ENCODE measurements around the gene ARPP21. TPM values are rescaled to one million over a fixed set of nuclear protein-coding genes. Genes with fewer than 3 reads are reported as not detected.

The ARPP21 gene
- polyA plus RNA-seq, 1 donor from 2014 or later = 12.8 TPM

DNA sequence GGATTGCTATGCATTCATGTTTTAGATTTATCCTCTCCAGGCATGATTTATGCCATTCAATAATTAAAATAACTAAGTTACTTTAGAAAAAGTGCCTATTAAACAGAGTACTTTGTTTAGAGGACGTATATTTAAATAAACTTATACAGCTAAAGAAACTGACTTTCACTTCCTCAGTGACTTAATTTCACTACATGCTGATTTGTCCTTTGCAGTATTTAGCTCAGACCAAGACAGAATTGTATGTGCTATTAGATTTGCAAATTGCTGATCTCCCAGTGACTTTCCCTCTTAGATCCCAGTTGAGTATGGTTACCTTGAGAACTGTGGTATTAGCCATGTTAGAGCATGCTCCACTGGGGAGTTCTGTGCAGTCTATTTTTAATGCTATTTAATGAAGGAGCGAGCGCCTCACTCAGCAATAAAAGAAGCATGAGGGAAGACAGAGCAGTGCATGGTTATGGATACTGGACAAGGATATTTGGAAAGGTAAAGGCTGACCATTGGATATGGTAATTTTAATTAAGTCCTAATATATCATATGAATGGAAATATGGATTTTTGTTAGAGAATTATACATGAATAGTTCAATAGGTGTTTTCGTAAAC lies 2.7 kb downstream of the ARPP21 start:
- Histone ChIP-seq H3K27me3 (ENCODE audit: insufficient read depth, low read depth, low read length) (peaks cover 11% of the 10 kb centered on the region), H2AFZ (ENCODE audit: low read depth, low read length) (peak overlapping the region; percentile 18), H3K4me2 (ENCODE audit: low read length) (peak overlapping the region; percentile 54), H3K36me3 (ENCODE audit: insufficient read depth, low read length) (no peaks in the 10 kb centered on the region), H3K27ac (ENCODE audit: low read length) (peak overlapping the region; percentile 52), H3F3A (ENCODE audit: insufficient read depth, low read length, poor library complexity, severe bottlenecking) (no peaks in the 10 kb centered on the region), H3K4me3 (ENCODE audit: low read length) (peak overlapping the region; percentile 72), H3K9me2 (ENCODE audit: insufficient read depth, low read length) (no peaks in the 10 kb centered on the region), H3K79me2 (replicated peaks; ENCODE audit: insufficient read depth, low read length) (peaks cover 31% of the 10 kb centered on the region), H3K9ac (ENCODE audit: low read length) (peak overlapping the region; percentile 73), H3K9me3 (ENCODE audit: low read length) (no peaks in the 10 kb centered on the region), H4K20me1 (ENCODE audit: insufficient read depth) (no peaks in the 10 kb centered on the region)
- TF ChIP-seq EP300 (conservative IDR thresholded peaks at IDR 0.05; ENCODE audit: poor library complexity, severe bottlenecking) (no peak), SMC3 (conservative IDR thresholded peaks at IDR 0.05; ENCODE audit: poor library complexity) (peak; percentile 24)

GRCh38 chr3:35643495-35643894 lies 4.2 kb downstream of the ARPP21 start:
- TF ChIP-seq EZH2 (IDR thresholded peaks at IDR 0.05; ENCODE audit: borderline replicate concordance, insufficient read depth, low read length, poor library complexity, severe bottlenecking) (no peak), REST (IDR thresholded peaks at IDR 0.05; ENCODE audit: borderline replicate concordance) (no peak), POLR2AphosphoS5 (IDR thresholded peaks at IDR 0.05) (no peak)
- Histone ChIP-seq H2AFZ (ENCODE audit: low read depth, low read length) (no peak overlapping the region), H4K20me1 (ENCODE audit: insufficient read depth) (no peaks in the 10 kb centered on the region), H3K27me3 (ENCODE audit: insufficient read depth, low read depth, low read length) (peaks cover 11% of the 10 kb centered on the region), H3K4me3 (ENCODE audit: low read length) (peak overlapping the region; percentile 72), H3K27ac (ENCODE audit: low read length) (peak overlapping the region; percentile 15), H3K9ac (ENCODE audit: low read length) (no peak overlapping the region), H3K9me2 (ENCODE audit: insufficient read depth, low read length) (no peaks in the 10 kb centered on the region), H3K79me2 (replicated peaks; ENCODE audit: insufficient read depth, low read length) (peaks cover 31% of the 10 kb centered on the region), H3F3A (ENCODE audit: insufficient read depth, low read length, poor library complexity, severe bottlenecking) (no peaks in the 10 kb centered on the region), H3K9me3 (ENCODE audit: low read length) (no peaks in the 10 kb centered on the region), H3K36me3 (ENCODE audit: insufficient read depth, low read length) (no peaks in the 10 kb centered on the region), H3K4me2 (ENCODE audit: low read length) (peak overlapping the region; percentile 54)

DNA sequence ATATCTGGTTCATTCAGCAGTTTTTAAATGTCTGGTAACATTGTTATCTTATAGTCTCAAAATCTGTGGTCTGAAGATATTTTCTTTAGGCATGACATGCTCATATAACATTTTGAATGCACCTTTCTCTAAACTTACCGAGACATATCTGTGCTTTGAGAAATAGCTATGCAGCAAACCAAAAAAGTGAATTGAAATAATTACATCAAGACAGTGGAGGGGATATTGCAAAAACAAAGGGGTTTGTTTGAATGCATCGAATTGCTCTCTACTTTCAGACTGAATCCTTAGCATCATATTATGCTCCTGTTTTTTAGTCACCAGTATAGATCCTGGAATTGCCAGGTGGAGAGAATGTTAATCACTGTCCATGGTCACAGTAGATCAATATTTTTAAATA lies 5.1 kb downstream of the ARPP21 start:
- no peaks in the 10 kb centered on the region for H3F3A ChIP-seq (ENCODE audit: insufficient read depth, low read length, poor library complexity, severe bottlenecking)
- H3K79me2 ChIP-seq (replicated peaks; ENCODE audit: insufficient read depth, low read length) = peaks cover 31% of the 10 kb centered on the region
- no peak overlapping the region for H3K27ac ChIP-seq (ENCODE audit: low read length)
- TF ChIP-seq MXI1 (conservative IDR thresholded peaks at IDR 0.05; ENCODE audit: poor library complexity, severe bottlenecking) (no peak), CTCF (IDR thresholded peaks at IDR 0.05; ENCODE audit: poor library complexity, severe bottlenecking) (no peak), TAF1 (IDR thresholded peaks at IDR 0.05; ENCODE audit: low read depth) (no peak), SMC3 (conservative IDR thresholded peaks at IDR 0.05; ENCODE audit: poor library complexity) (no peak)
- H3K9me2 ChIP-seq (ENCODE audit: insufficient read depth, low read length) = no peaks in the 10 kb centered on the region
- no peaks in the 10 kb centered on the region for H3K9me3 ChIP-seq (ENCODE audit: low read length)
- peak overlapping the region; percentile 23 for H3K9ac ChIP-seq (ENCODE audit: low read length)
- H3K27me3 ChIP-seq (ENCODE audit: insufficient read depth, low read depth, low read length) = peaks cover 11% of the 10 kb centered on the region
- no peak overlapping the region for H2AFZ ChIP-seq (ENCODE audit: low read depth, low read length)
- H3K4me2 ChIP-seq (ENCODE audit: low read length) = peak overlapping the region; percentile 63
- H4K20me1 ChIP-seq (ENCODE audit: insufficient read depth) = no peaks in the 10 kb centered on the region
- peak overlapping the region; percentile 72 for H3K4me3 ChIP-seq (ENCODE audit: low read length)
- H3K36me3 ChIP-seq (ENCODE audit: insufficient read depth, low read length) = no peaks in the 10 kb centered on the region

Measured in neural cell (in vitro differentiated cells).